Smooth muscle cell (in vitro differentiated cells): ENCODE measurements around the gene RFPL1. TPM values are rescaled to one million over a fixed set of nuclear protein-coding genes. Genes with fewer than 3 reads are reported as not detected.

Experiments used
- DNase-seq: peaks from one replicate; lab custom pipeline; 2025; ENCODE audit not compliant: unreplicated experiment; lab: John Stamatoyannopoulos, UW
- H2AFZ ChIP-seq: fragments of 200-600 bp; sonication (generic); 2 replicates; pipeline ENCODE4 v1.6.0; 2016; ENCODE audit warnings: antibody characterized with exemption, low read depth, mild to moderate bottlenecking
- H3F3A ChIP-seq: fragments of 200-600 bp; sonication (generic); 2 replicates; pipeline ENCODE4 v1.6.0; 2017; ENCODE audit warnings: antibody characterized with exemption, low read depth
- H3K27ac ChIP-seq: fragments of 200-600 bp; sonication (generic); 2 replicates; pipeline ENCODE4 v1.5.1; 2016; ENCODE audit warnings: low read depth, mild to moderate bottlenecking
- H3K27me3 ChIP-seq: fragments of 200-600 bp; sonication (generic); 2 replicates; pipeline ENCODE4 v1.6.1; 2016; ENCODE audit warnings: low read depth, mild to moderate bottlenecking
- H3K36me3 ChIP-seq: fragments of 200-600 bp; sonication (generic); 2 replicates; pipeline ENCODE4 v1.5.1; 2016; ENCODE audit warnings: low read depth
- H3K4me1 ChIP-seq: fragments of 200-600 bp; sonication (generic); 2 replicates; pipeline ENCODE4 v1.5.1; 2016; ENCODE audit warnings: low read depth
- H3K4me2 ChIP-seq: fragments of 200-600 bp; sonication (generic); 2 replicates; pipeline ENCODE4 v1.6.0; 2016; ENCODE audit warnings: mild to moderate bottlenecking
- H3K4me3 ChIP-seq: fragments of 200-600 bp; sonication (generic); 2 replicates; pipeline ENCODE4 v1.5.1; 2016; ENCODE audit warnings: mild to moderate bottlenecking
- H3K79me2 ChIP-seq: fragments of 200-600 bp; sonication (generic); 2 replicates; pipeline ENCODE4 v1.6.0; 2016; ENCODE audit warnings: low read depth, mild to moderate bottlenecking
- H3K9ac ChIP-seq: fragments of 200-600 bp; sonication (generic); 2 replicates; pipeline ENCODE4 v1.6.0; 2016; ENCODE audit warnings: low read depth
- H3K9me3 ChIP-seq: fragments of 200-600 bp; sonication (generic); replicated peaks from 2 replicates; pipeline ENCODE4 v1.5.1; 2016; ENCODE audit warnings: low read depth
- H4K20me1 ChIP-seq: fragments of 200-600 bp; sonication (generic); 2 replicates; pipeline ENCODE4 v1.6.0; 2016; ENCODE audit warnings: low read depth
- CTCF ChIP-seq: fragments of 200-600 bp; sonication (generic); IDR thresholded peaks from 2 replicates; pipeline ENCODE4 v1.5.1; 2017; ENCODE audit warnings: borderline replicate concordance, mild to moderate bottlenecking, antibody characterized with exemption; ENCODE audit not compliant: insufficient read depth, poor library complexity, severe bottlenecking
- WGBS: methylation state at CpG from one replicate; pipeline ENCODE4 v1.1.7; 2016; ENCODE audit warnings: low lambda C conversion rate; 5-methylcytosine and 5-hydroxymethylcytosine counted together
- polyA plus RNA-seq: library from polyadenylated mRNA; unstranded; fragments of >200 nt; fragmentation: Nextera tagmentation; extraction: Ambion mirVana; gene quantifications from 2 replicates; pipeline ENCODE4 v1.2.1, GENCODE V29; 2016
- total RNA-seq: library from RNA; depleted of rRNA; stranded (reverse); fragments of >200 nt; gene quantifications from 2 replicates; pipeline ENCODE4 v1.2.3, GENCODE V29; 2014

RFPL1 gene
- total and polyA plus RNA-seq, 2 experiments from 2014 or later = 0.16 TPM; not detected in 1

- Histone ChIP-seq H3K4me2 (peak overlapping the region; percentile 73), H3K9me3 (no peaks in the 10 kb centered on the region), H3K4me1 (peaks cover 18% of the 10 kb centered on the region), H3K4me3 (peak overlapping the region; percentile 34), H3K27ac (no peak overlapping the region), H3K79me2 (no peaks in the 10 kb centered on the region), H3K36me3 (no peaks in the 10 kb centered on the region), H2AFZ (no peak overlapping the region), H3K27me3 (peaks cover 58% of the 10 kb centered on the region), H3K9ac (no peak overlapping the region), H3F3A (no peaks in the 10 kb centered on the region), H4K20me1 (no peaks in the 10 kb centered on the region)
- no peak for TF ChIP-seq CTCF
- DNase-seq = no peak
- 9% methylated on average over 36 of the region's 39 CpGs for WGBS
Observed at GRCh38 chr22:29480262-29480511, 41.8 kb downstream of the RFPL1 start.

GRCh38 chr22:29480512-29481264, 42.3 kb downstream of the RFPL1 start:
- TF ChIP-seq CTCF = no peak
- H3K4me1 ChIP-seq = peaks cover 18% of the 10 kb centered on the region
- H3K27ac ChIP-seq = no peak overlapping the region
- WGBS = 14% methylated on average over 106 of the region's 107 CpGs
- H3K27me3 ChIP-seq = peaks cover 58% of the 10 kb centered on the region
- no peak overlapping the region for H3K9ac ChIP-seq
- no peaks in the 10 kb centered on the region for H3F3A ChIP-seq
- H3K4me3 ChIP-seq = peak overlapping the region; percentile 34
- no peak overlapping the region for H2AFZ ChIP-seq
- H4K20me1 ChIP-seq = no peaks in the 10 kb centered on the region
- no peak for DNase-seq
- H3K9me3 ChIP-seq = no peaks in the 10 kb centered on the region
- H3K4me2 ChIP-seq = peak overlapping the region; percentile 73
- H3K79me2 ChIP-seq = no peaks in the 10 kb centered on the region
- no peaks in the 10 kb centered on the region for H3K36me3 ChIP-seq

GRCh38 chr22:29481265-29482000, 43.0 kb downstream of the RFPL1 start:
- peak overlapping the region; percentile 34 for H3K4me3 ChIP-seq
- H3K4me2 ChIP-seq = peak overlapping the region; percentile 73
- no peaks in the 10 kb centered on the region for H3K79me2 ChIP-seq
- no peaks in the 10 kb centered on the region for H3K36me3 ChIP-seq
- H3K9me3 ChIP-seq = no peaks in the 10 kb centered on the region
- H3K4me1 ChIP-seq = peaks cover 18% of the 10 kb centered on the region
- no peak overlapping the region for H2AFZ ChIP-seq
- DNase-seq = no peak
- H3K27ac ChIP-seq = no peak overlapping the region
- peaks cover 58% of the 10 kb centered on the region for H3K27me3 ChIP-seq
- no peaks in the 10 kb centered on the region for H3F3A ChIP-seq
- H3K9ac ChIP-seq = no peak overlapping the region
- H4K20me1 ChIP-seq = no peaks in the 10 kb centered on the region
- no peak for TF ChIP-seq CTCF
- WGBS = 24% methylated on average over 15 of the region's 15 CpGs
